ENCODE results near the gene DDAH2.
"Not testable (repeated sequence)": the region's sequence is repeated elsewhere in the genome, so short reads cannot be mapped to it uniquely, and the experiment has no call there.

Gene DDAH2

GRCh38 chr6:31712296-31712695 lies 16.8 kb downstream of the DDAH2 start:
- ATAC-seq = peak in 1 of 2 donors; percentile 45

- ATAC-seq = no peak
Observed at GRCh38 chr6:31711233-31711632, 17.9 kb downstream of the DDAH2 start.

GRCh38 chr6:31710523-31711219 lies 18.4 kb downstream of the DDAH2 start:
- no peak for ATAC-seq

GRCh38 chr6:31709157-31709556 lies 19.9 kb downstream of the DDAH2 start:
- not testable (repeated sequence) for ATAC-seq

GRCh38 chr6:31708224-31708623 lies 20.9 kb downstream of the DDAH2 start:
- ATAC-seq = no peak

- ATAC-seq = no peak
Observed at GRCh38 chr6:31707701-31708100, 21.4 kb downstream of the DDAH2 start.

GRCh38 chr6:31706599-31706998 lies 22.5 kb downstream of the DDAH2 start, which contains the start of gene LY6G6F:
Gene LY6G6F (plus strand): TSS chr6:31706866. CDS start chr6:31706907, 41 bp downstream.
- ATAC-seq = no peak

GRCh38 chr6:31705931-31706330 lies 23.2 kb downstream of the DDAH2 start:
- ATAC-seq = no peak

GRCh38 chr6:31702819-31703716 lies 26.0 kb downstream of the DDAH2 start, which contains the start of gene ABHD16A:
Gene ABHD16A (minus strand): TSS chr6:31703324. CDS start chr6:31703281, 43 bp downstream.
- ATAC-seq = peak; percentile 96 to 97

- peak; percentile 5 to 11 for ATAC-seq
Observed at GRCh38 chr6:31702405-31702818, 26.7 kb downstream of the DDAH2 start.

GRCh38 chr6:31701666-31702404 lies 27.3 kb downstream of the DDAH2 start:
- ATAC-seq = no peak

GRCh38 chr6:31700740-31701401 lies 28.2 kb downstream of the DDAH2 start:
- ATAC-seq = no peak

GRCh38 chr6:31697555-31697954 lies 31.5 kb downstream of the DDAH2 start:
- ATAC-seq = peak in 1 of 2 donors; percentile 60

GRCh38 chr6:31693535-31693934 lies 35.6 kb downstream of the DDAH2 start:
- no peak for ATAC-seq

GRCh38 chr6:31692886-31693285 lies 36.2 kb downstream of the DDAH2 start:
- ATAC-seq = no peak

GRCh38 chr6:31692353-31692752 lies 36.7 kb downstream of the DDAH2 start:
- ATAC-seq = no peak

- ATAC-seq = no peak
Observed at GRCh38 chr6:31691564-31692108, 37.5 kb downstream of the DDAH2 start.

- no peak for ATAC-seq
Observed at GRCh38 chr6:31691078-31691463, 38.0 kb downstream of the DDAH2 start.

- no peak for ATAC-seq
Observed at GRCh38 chr6:31690231-31691077, 38.6 kb downstream of the DDAH2 start.

- no peak for ATAC-seq
Observed at GRCh38 chr6:31689249-31690110, 39.6 kb downstream of the DDAH2 start.

All from activated CD4-positive, CD25-positive, alpha-beta regulatory T cell treated with anti-CD3 and anti-CD28 coated beads, Interleukin-2, amount 50 U/mL, for 24 hours (primary cell).